Progenitor cell of endocrine pancreas (in vitro differentiated cells): ENCODE data around the gene B3GALT5. TPM values are rescaled to one million over a fixed set of nuclear protein-coding genes. Genes with fewer than 3 reads are reported as not detected.

Source experiments
- DNase-seq: peaks from one replicate; pipeline ENCODE4 v3.0.0; 2021; ENCODE audit warnings: low spot score; ENCODE audit not compliant: unreplicated experiment
- H3K27ac Mint-ChIP-seq: 2 replicates; pipeline ENCODE4 v1.8.0; 2021; ENCODE audit warnings: mild to moderate bottlenecking, moderate library complexity, mixed read lengths
- H3K27me3 Mint-ChIP-seq: 2 replicates; pipeline ENCODE4 v1.8.0; 2021; ENCODE audit warnings: mixed read lengths
- H3K36me3 Mint-ChIP-seq: 2 replicates; pipeline ENCODE4 v1.8.0; 2022; ENCODE audit warnings: mixed read lengths; ENCODE audit not compliant: insufficient read depth
- H3K4me1 Mint-ChIP-seq: 2 replicates; pipeline ENCODE4 v1.8.0; 2021; ENCODE audit warnings: low read depth, mixed read lengths
- H3K4me3 Mint-ChIP-seq: 2 replicates; pipeline ENCODE4 v1.8.0; 2021; ENCODE audit warnings: low read depth, mild to moderate bottlenecking, moderate library complexity, mixed read lengths
- H3K9me3 Mint-ChIP-seq: 2 replicates; pipeline ENCODE4 v1.8.0; 2021; ENCODE audit warnings: low read depth, mixed read lengths
- CTCF ChIP-seq: fragments of 200-600 bp; sonication (generic); IDR thresholded peaks from one replicate; pipeline ENCODE4 v1.5.0; 2021; ENCODE audit warnings: antibody characterized with exemption, mild to moderate bottlenecking; ENCODE audit not compliant: unreplicated experiment
- total RNA-seq: library from RNA; stranded (reverse); gene quantifications from 2 replicates; pipeline ENCODE4 v1.2.1, GENCODE V29; 2021

The B3GALT5 gene
- total RNA-seq, 1 donor from 2014 or later, result 0.86 TPM

GRCh38 chr21:39650801-39651200, 38.1 kb downstream of the B3GALT5 start:
- no peak for DNase-seq
- Mint-ChIP-seq H3K36me3 (peaks cover 3% of the 10 kb centered on the region), H3K4me1 (peaks cover 3% of the 10 kb centered on the region), H3K4me3 (no peak overlapping the region), H3K27me3 (no peaks in the 10 kb centered on the region), H3K9me3 (peaks cover 7% of the 10 kb centered on the region), H3K27ac (no peak overlapping the region)
- TF ChIP-seq CTCF, result no peak

DNA sequence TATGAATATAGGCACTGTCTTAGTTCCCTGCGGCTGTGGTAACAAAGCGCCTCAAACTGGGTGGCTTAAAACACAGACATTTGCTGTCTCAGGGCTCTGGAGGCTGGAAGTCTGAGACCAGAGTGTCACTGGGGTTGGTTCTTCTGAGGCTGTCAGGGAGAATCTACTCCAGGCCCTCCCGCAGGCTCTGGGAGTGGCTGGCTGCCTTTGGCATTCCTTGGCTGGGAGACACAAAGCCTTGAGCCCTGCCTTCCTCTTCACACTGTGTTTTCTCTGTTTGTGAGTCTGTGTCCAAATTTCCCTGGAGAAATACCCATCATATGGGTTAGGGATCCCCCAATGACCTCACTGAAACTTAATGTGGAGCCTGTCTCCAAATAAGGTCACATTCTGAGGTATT, 38.5 kb downstream of the B3GALT5 start:
- Mint-ChIP-seq H3K36me3 (peaks cover 3% of the 10 kb centered on the region), H3K27ac (no peak overlapping the region), H3K27me3 (no peaks in the 10 kb centered on the region), H3K4me3 (no peak overlapping the region), H3K9me3 (peaks cover 7% of the 10 kb centered on the region), H3K4me1 (peaks cover 2% of the 10 kb centered on the region)
- no peak for DNase-seq
- TF ChIP-seq CTCF, result no peak

GRCh38 chr21:39654951-39655350, 42.2 kb downstream of the B3GALT5 start:
- TF ChIP-seq CTCF, result no peak
- no peak overlapping the region for H3K27ac Mint-ChIP-seq
- H3K9me3 Mint-ChIP-seq, result peaks cover 7% of the 10 kb centered on the region
- H3K27me3 Mint-ChIP-seq, result peaks cover 7% of the 10 kb centered on the region
- H3K4me3 Mint-ChIP-seq, result no peak overlapping the region
- H3K36me3 Mint-ChIP-seq, result peaks cover 3% of the 10 kb centered on the region
- no peak for DNase-seq
- no peaks in the 10 kb centered on the region for H3K4me1 Mint-ChIP-seq

GRCh38 chr21:39655589-39655988, 42.8 kb downstream of the B3GALT5 start:
- peaks cover 3% of the 10 kb centered on the region for H3K36me3 Mint-ChIP-seq
- peaks cover 10% of the 10 kb centered on the region for H3K27me3 Mint-ChIP-seq
- no peak overlapping the region for H3K4me3 Mint-ChIP-seq
- TF ChIP-seq CTCF, result no peak
- H3K9me3 Mint-ChIP-seq, result peaks cover 7% of the 10 kb centered on the region
- no peak for DNase-seq
- peaks cover 2% of the 10 kb centered on the region for H3K4me1 Mint-ChIP-seq
- no peak overlapping the region for H3K27ac Mint-ChIP-seq

- H3K4me3 Mint-ChIP-seq, result no peak overlapping the region
- no peak for TF ChIP-seq CTCF
- no peak for DNase-seq
- H3K9me3 Mint-ChIP-seq, result peaks cover 7% of the 10 kb centered on the region
- H3K36me3 Mint-ChIP-seq, result peaks cover 3% of the 10 kb centered on the region
- H3K4me1 Mint-ChIP-seq, result peaks cover 2% of the 10 kb centered on the region
- H3K27me3 Mint-ChIP-seq, result peaks cover 10% of the 10 kb centered on the region
- no peak overlapping the region for H3K27ac Mint-ChIP-seq
Observed at GRCh38 chr21:39656209-39656608, 43.5 kb downstream of the B3GALT5 start.
